GM18909 (cell line): Measurements from ENCODE around the gene ZNF160.

Experiments used
- ATAC-seq: cut with Tn5 transposase; IDR thresholded peaks from one replicate; pipeline ENCODE4 v1.9.1; 2021; ENCODE audit warnings: mild to moderate bottlenecking; ENCODE audit not compliant: unreplicated experiment, poor library complexity

Gene ZNF160

DNA sequence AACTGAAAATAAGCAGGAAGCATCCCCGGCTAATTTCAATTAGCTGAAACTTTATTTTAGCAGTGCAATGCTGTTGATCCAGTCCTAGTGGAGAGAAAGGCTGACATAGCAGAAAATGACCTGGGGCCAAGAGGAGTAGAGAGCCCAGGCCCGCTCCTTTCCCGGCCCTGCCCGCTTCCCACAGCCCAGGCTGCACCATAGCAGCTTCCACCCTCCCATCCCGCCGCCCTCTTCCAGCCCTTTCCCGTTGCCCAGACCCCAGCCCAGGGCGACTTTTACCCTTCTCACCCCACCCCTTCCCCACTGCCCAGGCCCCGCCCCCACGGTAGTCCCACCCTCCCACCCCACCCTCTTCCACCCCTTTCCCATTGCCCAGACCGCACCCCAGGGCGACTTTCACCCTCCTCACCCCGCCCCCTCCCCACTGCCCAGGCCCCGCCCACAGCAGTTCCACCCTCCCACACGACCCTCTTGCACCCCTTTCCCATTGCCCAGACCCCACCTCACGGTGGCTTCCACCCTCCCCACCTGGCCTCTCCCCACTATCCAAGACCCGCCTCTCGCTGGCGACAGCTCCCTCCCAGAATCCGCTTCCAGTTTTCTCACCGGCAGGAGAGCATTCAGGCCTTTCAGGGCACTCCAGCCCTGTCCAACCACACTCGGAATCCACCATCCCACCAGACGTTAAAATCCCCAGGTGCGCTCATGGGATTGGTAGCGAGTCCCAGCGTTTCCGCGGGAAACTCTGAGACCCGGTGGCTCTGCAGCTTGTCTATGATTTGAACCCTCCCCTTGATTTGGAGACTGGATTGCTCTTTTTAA, 8.3 kb downstream of the ZNF160 start:
- no peak for ATAC-seq

- ATAC-seq: no peak
These were observed 10.5 kb downstream of the ZNF160 start for GRCh38 chr19:53092723-53093122.

DNA sequence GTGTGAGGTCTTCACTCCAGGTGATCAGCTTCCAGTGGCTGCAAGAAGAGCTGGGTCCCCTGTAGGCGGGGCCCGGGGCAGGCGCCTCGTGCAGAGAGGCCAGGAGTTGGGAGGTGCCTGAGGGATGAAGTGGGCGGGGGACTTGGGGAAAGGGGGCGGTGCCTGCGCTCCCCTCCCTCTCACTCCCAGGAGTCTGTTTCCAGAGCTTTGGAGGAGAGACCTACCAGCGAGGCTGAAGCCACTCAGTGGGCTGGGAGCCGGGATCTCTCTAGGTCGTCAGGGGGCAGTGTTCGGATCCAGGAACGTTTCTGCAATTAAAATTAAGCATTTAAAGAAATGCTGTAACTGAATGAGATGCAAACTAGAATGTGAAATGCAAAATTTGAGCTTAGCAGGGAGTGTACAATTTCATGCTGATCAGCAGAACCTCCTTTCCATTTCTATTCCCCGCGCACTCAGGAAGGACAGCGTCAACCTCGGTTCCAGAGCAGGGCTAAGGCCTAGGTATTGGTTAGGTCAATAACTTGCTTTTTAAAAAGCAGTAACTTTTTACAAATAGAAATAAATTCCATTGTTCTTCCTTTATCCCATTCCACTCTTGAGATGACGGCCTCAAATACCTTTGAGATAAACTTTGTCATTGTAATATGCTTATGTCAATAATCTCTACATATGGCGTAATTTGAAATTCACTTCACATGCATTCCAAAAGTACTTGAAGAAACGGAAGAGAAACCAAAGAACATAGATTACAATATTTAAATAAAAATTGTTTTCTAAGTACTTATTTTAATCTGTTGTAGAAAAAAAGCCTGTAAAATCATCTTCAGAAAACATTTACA, 11.6 kb downstream of the ZNF160 start:
- ATAC-seq: no peak

DNA sequence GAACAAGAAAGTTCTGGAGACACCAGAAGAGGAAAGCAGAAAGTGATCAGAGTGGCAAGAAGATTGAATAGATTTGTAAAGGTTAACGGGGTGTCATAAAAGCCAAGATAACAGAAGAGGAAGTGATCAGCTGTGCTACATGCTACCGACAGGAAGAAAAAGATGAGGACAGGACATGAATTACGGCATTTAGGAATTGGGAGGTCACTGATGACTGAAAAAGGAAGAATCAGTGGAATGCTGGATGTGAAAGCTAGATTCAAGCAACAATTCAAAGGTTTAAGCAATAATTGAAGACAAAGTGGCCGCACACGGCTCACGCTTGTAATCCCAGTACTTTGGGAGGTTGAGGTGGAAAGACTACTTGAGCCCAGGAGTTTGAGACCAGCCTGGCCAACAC, 15.1 kb downstream of the ZNF160 start:
- no peak for ATAC-seq

DNA sequence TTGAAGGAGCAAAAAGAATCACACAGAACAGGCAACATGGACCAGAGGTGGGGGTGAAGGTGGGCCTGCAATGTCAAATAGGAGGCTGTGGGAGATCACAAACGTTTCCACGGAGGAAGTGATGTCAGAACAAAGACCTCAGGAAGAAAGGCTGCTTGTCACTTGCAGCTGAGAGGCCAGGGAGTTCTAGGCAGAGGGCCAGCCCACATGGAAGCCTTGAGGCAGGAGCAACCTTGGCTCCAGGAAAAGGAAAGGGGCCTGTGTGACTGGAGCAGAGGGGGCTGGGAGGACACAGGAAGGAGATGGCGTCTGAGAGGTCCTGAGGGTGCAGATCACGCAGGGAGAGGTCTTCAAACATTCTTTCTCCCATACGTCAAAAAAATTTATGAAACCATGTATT, 16.3 kb downstream of the ZNF160 start:
- no peak for ATAC-seq

DNA sequence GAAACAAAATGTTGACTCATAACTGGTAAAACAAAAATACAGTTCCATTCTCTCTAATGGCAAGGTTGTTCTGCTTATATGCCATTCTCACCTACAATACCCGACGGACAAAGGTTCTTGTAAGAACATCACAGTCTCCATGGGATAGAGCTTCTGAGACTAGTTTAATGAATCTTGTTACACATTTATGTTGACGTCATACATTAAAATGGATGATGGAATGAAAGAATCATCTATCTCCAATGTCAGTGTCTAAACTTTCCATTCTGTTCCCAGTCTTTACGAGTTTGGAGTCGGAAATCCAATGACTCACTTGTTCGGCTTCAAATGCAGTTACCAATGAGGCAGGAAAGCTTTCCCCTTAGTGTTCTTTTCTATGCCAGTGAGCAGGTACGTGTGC, 17.7 kb downstream of the ZNF160 start:
- ATAC-seq: no peak

DNA sequence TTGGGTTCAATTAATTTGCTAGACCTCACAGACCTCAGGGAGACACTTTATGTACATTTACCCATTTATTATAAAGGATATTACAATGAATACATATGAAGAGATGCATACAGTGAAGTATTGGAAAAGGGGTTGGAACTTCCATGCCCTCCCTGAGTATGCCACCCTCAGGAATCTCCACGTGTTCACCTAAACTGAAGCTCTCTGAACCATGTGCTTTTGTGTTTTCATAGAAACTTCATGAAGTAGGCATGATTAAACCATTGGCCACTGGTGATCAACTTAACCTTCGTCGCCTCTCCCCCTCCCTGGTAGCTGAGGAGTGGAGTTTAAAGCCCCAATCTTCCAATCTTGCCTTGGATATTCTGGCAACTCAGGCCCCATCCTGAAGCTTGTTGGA, 20.3 kb downstream of the ZNF160 start:
- ATAC-seq: no peak

DNA sequence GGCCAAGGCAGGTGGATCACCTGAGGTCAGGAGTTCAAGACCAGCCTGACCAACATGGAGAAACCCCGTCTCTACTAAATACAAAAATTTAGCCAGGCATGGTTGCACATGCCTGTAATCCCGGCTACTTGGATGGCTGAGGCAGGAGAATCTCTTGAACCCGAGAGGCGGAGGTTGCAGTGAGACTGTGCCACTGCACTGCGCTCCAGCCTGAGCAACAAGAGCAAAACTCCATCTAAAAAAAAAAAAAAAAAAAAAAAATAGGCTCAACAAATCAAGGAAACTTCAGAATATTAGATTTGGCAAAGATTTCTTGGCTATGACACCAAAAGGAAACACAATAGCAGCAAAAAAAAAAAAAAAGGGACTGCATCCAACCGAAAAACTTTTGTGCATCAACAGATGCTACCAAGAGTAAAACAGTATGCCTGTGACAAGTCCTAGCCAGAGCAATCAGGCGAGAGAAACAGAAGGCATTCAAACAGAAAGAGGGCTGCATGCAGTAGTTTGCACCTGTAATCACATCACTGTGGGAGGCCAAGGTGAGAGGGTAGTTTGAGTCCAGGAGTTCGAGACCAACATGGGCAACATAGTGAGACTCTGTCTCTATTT, 23.8 kb downstream of the ZNF160 start:
- ATAC-seq: no peak

DNA sequence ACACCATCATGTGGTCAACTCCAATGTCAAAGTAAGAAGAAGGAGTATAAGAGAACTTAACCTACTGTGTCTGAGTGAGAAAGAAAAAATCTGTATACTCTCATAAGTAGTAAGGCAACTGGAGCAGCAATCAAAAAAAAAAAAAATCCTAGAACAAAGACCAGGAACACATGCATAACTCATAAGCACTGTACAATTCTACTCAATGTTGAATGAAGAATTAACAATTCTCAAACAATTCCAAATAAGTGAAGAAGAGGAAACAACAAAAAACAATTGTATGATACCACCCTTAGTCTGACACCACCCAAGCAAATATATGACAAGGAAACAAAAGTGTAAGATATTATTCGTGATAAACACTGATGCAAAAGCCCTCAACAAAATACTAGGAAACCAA, 24.6 kb downstream of the ZNF160 start:
- ATAC-seq: no peak

DNA sequence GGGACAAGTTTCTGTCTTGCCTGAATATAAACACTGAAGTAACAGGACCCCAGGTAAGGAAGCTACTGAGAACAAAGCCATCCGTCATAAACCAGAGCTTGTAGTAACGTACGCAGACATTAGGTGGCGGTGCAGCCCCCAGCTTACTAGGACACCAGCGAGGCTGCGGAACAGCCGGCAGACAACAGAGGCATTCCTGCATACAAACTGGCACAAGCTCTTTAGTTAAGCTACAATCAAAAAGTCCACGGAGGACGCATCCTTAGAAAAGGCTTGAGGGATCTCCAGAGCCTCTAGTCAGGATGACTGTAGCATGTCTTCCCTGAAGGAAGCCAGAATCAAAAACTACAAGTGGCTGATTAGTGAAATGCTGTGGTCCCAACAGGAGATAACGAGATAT, 26.2 kb downstream of the ZNF160 start:
- ATAC-seq: no peak

GRCh38 chr19:53068834-53069233, 34.4 kb downstream of the ZNF160 start:
- ATAC-seq: no peak

DNA sequence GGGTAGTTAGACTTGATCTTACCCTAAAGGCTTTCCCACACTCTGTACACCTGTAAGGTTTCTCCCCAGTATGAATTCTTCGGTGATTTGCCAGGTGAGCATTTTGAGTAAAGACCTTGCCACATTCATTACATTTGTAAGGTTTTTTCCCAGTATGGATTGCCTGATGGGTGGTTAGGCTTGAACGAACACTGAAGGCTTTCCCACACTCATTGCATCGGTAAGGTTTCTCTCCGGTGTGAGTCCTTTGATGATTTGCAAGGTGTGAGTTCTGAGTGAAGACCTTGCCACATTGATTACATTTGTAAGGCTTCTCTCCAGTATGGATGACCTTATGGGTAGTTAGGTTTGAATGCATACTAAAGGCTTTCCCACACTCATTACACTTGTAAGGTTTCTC, 35.0 kb downstream of the ZNF160 start:
- no peak for ATAC-seq

DNA sequence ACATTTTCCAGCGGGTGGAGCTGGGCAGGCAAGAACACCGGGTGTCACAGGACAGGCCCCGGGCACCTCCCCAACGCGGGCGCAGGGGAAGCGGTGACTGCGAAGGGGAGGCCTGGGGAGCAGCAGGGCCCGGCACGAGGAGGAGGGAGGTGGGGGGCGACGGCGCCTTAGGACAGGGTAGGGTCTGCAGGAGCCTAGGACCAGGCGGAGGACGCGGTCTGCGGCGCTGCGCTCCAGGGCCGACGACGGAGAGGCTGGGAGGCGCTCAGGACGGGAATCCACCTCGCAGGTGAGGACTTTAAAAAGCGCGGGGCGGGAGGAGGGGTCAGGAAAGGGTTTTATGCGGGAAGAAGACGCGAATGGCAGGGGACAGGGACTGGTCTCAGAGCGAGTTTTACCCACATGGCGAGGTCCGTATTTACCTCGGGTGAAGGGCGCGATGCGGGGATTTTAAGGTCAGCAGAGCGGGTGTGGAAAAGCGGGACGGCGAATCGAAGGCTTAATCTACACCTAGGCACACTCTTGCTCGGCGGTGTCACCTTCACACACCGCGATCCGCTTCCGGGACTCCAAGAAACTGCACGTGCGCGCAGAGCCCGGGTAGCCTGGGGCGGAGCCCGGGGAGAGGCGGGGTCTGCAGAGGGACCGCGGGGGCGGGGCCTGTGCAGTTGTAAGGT, 45.2 kb downstream of the ZNF160 start:
- no peak for ATAC-seq

DNA sequence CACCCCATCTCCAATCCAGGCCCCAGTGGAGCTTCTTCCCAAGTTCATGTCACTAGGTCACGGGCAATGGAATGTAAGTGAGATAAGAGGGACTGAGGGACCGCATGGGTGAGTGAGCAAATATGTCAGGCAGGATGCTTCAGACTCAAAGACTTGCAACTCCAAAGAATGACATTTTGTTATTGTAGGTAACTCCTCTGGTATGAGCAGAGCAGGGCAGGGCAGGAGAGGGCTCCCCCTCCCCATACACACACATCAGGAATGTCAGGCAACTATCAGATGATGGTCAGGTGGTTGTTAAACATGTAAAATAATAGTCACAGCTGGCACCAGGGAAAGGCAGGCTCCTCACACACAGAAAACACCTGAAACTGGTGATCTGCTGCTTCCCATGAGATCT, 48.1 kb downstream of the ZNF160 start:
- ATAC-seq: no peak

DNA sequence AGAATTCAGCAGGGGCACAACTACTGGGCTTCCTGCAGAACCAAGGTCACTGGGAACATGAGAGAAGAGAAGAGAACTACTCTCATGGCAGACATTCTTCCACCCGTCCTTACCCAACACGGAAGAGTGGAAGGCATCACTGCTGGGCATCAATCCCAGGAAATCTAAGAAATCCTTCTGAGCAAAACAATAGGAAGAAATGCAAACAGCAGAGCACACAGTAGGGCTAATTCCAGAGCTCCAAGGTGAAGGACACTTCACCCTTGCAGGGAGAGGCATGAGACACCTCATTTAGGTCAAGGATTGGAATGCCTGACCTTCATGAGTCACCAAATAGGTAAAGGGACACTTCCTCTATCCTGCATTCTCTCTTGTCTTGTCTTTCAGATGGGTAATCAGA, 55.8 kb downstream of the ZNF160 start:
- no peak for ATAC-seq

- ATAC-seq: no peak
These were observed 57.7 kb downstream of the ZNF160 start for GRCh38 chr19:53045536-53045935.

DNA sequence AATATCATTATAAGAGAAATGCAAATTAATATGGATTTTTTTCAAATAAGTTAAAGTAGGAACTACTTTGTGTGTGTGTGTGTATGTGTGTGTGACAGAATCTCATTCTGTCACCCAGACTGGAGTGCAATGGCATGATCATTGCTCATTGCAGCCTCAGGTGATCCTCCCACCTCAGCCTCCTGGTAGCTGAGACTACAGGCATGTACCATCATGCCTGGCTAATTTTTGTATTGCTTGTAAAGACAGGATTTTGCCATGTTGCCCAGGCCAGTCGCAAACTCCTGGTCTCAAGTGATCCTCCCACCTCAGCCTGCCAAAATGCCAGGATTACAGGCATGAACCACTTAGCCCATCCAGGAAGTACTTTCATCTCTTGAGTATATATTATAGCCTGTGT, 61.9 kb downstream of the ZNF160 start:
- no peak for ATAC-seq

GRCh38 chr19:53037101-53038097, 65.8 kb downstream of the ZNF160 start:
- ATAC-seq: no peak

DNA sequence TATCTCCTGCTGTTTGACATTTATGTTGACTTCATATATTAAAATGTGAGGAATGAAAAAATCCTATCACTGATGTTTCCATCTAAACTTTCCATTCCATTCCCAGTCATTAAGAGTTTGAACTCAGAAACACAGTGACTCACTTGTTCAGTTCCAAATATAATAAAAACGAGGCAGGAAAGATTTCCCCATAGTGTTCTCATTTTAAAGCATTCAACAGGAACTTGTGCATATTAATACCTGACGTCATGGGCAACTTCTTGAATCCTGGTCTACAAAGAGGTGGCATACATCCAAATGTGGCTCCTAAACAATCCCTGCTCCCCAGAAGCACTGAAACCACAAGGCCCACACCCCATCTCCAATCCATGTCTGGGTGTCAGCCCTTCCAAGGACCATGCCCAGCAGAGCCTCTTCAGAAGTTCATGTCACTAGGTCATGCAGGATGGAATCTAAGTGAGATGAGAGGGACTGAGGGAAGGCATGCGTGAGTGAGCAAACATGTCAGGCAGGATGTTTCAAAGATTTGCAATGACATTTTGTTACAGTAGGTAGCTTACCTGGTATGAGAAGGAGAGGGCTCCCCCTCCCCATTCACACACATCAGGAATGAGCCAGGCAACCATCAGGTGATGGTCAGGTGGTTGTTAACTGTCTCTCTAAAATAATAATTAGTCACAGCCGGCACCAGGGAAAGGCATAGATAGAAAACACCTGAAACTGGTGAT, 68.1 kb downstream of the ZNF160 start:
- no peak for ATAC-seq
